GM21723 (cell line): ENCODE data around the gene ASPSCR1.

Experiments
- ATAC-seq: cut with Tn5 transposase; IDR thresholded peaks from one replicate; pipeline ENCODE4 v1.9.1; 2021; ENCODE audit warnings: mild to moderate bottlenecking, moderate library complexity; ENCODE audit not compliant: unreplicated experiment

Gene ASPSCR1

DNA sequence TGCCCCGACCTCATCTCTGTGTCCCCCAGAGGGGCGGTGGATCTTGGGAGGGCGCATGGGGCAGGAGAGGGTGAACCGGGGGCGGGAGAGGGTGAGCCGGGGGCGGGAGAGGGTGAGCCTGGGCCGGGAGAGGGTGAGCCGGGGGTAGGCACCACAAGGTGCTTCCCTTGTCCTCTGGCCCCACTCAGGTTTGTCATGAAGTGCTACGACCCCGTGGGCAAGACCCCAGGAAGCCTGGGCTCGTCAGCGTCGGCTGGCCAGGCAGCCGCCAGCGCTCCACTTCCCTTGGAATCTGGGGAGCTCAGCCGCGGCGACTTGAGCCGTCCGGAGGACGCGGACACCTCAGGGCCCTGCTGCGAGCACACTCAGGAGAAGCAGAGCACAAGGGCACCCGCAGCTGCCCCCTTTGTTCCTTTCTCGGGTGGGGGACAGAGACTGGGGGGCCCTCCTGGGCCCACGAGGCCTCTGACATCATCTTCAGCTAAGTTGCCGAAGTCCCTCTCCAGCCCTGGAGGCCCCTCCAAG, 18.9 kb downstream of the ASPSCR1 start:
- no peak for ATAC-seq

DNA sequence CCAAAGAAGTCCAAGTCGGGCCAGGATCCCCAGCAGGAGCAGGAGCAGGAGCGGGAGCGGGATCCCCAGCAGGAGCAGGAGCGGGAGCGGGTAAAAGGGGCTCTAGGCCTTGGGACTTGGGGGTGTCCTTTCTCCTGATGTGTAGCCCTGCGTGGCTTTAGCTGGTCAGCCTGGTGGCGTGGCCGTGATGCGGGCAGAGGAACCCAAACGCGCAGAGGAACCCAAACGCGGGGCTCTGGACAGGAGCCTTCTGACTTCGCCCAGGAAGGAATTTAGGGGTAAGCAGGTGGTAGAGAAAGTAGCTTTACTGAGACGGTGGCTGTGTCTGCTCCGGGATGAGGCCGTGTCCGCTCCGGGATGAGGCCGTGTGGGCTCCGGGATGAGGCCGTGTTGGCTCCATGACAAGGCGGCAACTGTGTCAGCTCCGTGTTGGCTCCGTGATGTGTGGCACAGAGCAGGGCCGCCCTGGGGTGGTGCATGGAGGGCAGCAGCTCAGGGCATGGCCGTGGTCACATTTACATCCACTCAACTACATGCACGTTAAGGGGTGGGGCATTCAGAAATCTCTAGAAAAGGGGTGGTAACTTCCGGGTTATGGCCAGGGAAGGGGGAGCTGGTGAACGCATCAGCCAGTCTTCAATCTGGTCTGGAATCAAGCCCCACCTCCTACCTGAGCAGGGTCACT, 19.5 kb downstream of the ASPSCR1 start:
- ATAC-seq = no peak

DNA sequence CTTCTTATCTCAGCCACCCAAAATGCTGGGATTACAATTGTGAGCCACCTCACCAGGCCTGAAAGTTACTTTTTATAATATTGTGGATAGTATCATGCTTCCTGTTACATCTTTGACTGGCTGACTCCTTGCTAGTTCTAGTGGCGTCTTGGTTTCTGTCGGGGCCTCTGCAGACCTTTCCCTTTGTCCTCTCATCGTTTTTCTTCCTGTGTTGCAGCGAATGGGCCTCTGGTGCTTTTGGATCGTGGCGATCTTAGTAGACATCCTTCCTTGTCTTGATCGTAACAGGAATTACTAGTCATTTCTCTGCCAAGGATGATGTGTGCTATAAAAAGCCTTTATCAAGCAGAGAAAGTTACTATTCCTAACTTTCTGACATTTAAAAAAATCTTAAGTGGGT, 20.8 kb downstream of the ASPSCR1 start:
- ATAC-seq = no peak

DNA sequence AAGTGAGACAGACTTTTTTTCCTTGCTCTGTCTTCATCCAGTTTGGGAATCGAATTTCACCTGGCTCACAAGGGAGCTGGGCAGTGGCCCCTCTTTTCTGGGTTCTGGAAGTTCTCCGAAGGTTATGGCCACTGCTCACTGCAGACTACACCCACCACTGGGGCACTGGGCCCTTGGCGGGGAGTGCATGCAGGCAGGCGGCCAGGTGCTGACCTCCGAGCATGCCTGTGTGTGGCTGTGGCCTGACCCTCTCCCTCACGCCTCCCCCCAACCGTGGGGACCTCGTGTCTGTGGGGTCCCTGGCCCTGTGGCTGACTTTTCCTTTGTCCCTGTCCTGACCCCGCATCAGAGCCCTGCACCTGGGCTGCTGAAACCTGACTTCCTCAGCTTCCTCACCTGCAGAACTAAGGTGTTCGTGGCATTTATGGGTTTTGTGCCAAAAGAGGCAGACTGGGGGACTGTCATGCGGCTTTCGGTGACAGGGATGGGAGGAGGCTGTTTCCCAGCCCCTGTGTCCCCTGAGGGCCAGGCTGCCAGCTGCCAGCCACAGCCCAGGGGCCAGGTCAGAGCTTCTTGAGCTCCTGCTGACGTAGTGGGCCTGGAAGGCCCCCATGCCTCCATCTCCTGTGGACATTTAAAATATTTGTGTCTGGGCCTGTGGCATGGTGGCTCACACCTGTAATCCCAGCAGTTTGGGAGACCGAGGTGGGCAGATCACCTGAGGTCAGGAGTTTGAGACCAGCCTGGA, 21.4 kb downstream of the ASPSCR1 start:
- ATAC-seq = no peak

DNA sequence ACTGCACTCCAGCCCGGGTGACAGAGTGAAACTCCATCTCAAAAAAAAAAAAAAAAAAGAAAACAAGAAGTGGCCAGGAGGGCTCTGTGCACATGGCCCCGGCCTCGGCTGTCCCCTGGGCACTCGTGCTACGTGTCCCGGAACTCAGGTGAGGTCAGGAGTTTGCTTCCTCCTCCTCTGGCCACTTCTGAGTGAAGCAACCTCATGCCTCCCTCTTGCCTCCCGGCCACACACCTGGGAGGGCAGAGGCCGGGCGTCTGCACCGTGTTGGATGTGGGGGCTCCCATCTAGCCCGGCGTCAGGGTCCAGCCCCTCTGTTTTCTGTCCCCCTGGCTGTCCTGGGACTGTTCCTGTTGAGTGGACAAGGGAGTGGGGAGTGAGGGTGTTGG, 22.2 kb downstream of the ASPSCR1 start:
- ATAC-seq = no peak

DNA sequence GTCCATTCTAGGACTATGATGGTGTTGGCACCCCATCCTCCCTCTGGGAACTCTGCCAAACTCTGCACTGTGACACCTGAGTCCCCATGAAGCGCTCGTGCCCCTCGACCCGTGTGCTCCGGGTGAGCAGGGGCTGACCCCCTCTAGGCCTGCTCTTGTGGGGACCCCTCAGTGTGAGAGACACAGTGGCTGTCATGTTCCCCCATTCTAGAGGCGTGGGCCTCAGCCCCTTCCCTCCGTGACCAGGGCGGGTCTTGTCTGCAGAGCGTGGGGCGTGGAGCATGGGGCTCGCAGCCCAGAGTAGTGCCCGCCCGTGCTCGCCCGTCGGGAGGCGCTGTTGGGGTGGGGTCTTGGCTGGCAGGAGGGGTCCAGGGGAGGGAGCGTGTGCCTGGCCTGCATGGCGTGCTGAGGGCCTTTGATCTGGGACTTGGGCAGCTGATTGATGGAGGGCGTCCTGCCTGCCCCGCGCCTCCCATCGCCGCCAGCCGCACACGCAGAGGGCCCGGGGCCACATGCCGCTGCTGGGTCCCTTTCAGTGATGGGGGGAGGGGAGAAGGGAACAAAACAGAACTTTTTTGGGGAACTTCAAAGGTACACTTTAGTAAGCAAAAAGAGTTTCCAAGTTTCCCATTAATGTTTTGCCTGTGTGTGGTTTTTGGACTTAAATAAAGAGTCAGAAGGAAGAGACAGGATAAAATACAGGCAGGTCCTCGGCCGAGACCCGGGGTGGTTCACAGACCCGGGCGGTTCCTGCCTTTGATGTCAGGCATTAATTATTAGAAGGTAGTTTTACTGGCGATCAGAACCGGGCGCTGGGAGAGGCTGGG, 22.8 kb downstream of the ASPSCR1 start:
- ATAC-seq = no peak

DNA sequence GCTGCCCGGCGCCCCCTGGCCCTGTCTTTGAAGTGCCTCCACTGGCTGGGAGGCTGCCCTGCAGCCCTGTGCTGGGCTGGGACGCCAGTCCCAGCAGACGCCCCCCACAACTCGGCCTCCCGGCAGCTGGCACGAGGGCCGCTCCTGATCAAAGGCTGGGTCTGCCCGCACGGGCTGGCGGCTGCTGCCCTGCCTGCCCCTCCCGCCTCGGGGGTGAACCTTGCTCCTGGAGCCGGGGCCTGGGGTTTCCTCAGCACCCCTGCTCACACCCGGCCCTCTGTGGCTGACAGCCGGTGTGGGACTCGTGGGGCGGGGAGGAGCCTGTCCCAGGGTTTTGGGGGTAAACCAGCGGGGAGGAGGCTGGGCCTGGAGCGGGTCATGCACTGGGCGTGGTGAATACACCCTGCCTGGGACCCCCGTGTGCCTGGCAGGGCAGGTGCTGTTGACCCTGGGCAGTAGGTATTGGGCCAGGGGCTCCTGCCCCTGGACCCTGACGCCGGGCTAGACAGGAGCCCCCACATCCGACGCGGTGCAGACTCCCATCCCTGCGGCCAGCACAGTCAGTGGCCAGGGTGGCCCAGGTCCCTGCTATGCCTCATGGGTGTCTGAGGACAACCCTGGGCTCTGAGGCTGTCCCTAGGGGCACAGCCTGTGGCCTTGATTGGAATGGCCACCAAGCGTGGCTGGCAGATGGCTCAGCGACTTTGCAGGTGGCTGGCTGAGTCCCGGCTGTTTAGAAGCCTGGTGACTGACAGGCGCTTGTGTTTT, 23.6 kb downstream of the ASPSCR1 start:
- ATAC-seq = no peak

DNA sequence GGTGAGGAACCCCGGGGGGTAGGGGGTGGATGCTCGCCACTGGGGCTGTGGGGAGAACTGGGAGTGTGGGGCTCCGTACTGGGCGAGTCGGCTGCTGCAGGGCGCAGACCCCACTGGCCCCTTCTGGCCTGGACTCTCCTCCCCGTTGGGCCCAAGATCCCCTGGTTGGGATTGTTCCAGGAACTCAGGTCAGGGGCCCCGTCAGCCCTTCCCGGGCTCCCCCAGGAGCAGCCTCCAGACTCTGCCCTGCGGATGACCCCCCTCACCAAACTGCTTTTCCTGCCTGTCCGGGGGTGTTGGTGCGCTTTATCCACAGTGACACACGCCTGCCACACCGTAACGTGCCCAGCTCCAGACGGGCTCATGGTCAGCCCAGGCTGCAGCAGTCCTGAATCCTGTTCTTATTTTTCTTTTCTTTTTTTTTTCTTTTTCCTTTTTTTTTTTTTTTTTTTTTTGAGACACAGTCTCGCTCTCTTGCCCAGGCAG, 24.2 kb downstream of the ASPSCR1 start:
- no peak for ATAC-seq

DNA sequence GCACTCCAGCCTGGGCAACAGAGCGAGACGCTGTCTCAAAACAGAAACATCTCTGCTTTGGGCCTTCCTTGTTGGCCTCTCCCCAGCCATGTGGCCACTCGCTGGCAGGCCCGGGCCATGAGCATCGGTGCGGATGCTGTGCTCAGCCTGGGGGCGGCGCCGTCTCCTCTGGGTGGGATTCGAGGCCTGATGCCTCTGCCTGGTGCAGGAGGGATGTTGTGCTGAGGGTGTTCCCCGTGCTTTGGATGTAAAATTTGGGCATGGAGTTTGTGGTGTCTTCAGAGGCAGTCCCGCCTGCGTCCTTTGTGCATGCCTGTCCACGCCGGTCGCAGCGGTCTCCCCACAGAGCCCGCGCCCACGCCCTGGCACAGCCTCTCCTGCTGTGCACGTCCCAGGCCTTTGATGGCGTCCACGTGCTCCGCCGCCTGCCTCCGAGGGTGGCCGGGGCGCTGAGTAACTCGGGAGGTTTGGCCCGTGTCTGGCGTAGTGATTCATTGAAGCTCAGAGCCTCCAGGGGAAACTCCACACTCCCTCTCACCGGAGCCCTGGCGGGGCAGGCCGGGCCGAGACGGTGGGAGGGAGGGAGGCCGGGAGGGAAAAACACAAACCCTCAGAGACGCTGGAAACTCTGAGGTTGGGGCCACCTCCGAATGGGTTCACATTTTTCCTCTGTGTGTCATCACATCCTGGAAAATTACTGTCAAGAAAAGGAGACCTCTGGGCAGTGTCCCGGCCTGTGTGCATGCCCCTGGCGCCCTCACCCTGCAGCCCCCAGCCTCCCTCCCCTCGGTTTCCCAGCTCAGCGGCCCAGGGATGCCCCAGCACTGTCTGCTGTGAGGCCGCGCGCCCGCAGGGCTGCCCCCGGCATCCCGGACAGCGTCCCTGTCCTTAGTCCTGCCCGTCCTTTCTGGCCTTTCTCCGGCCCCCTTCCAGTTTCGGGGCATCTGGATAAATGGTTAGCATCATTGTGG, 26.3 kb downstream of the ASPSCR1 start:
- no peak for ATAC-seq

DNA sequence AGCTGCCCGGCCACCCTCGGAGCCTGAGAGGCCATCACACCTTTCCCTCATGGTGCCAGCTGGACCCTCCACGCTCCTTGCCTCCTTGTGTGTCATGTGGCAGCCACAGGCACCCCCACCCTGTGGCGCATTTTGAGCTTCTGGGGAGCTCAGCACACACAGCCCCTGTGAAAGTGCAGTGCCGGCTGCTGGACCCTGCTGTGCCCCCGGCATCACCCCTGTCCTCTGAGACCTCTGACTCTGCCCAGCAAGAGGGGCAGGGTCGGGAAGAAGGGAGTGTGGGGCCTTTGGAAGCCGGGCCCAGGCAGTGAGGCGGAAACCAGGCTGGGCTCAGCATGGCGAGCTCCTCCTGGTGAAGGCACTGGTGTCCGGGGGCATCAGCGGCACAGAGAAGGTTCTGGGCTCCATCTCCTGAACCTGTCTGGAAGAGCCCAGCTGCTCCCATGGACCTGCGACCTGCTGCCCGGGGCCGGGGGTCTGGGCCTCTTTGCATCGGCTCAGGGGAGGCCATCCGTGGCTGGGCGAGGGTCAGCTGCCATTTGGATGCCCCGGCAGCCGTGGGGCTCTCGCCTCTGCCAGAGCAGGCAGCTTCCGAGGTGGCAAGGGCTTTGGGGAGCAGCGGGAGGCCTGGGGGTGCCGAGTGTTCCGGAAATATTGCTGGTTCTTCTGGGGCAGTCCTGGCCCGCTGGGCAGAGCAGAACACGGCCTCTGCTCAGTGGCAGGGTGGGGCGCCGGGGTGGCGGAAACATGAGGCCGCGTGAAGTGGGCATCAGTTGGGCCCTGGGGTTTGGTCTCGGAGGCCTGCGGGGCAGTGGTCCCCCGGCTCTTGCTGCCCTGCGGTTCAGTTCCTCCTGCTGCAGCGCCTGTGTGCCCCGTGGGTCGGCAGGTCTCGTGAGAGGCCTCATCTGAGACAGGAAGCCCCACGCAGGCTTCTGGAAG, 27.4 kb downstream of the ASPSCR1 start:
- ATAC-seq = no peak

DNA sequence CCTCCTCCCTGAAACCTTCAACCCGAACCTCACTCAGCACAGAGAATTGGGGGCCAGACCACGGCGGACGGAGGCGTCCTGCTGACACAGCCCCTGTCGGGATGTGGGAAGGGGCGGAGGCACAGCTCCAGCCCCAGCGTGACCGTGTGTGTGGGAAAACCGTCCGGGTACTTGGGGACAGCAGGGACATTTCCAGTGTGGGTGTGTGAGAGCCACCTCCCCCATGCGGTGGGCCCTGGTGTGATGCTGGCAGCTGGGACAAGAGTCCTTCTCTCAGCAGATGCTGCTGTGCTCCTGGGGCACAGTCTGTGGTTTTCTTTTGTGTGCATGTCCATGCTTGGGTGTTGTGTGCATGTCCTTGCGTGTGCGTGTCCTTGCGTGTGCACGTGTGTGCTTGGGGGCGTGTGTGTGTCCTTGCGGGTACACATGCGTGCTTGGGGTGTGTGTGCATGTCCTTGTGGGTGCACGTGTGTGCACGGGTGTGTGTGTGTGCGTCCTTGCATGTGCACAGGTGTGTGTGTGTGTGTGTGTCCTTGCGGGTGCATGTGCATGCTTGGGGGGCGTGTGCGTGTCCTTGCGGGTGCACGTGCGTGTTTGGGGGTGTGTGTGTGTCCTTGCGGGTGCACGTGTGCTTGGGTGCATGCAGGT, 28.4 kb downstream of the ASPSCR1 start:
- ATAC-seq = no peak

DNA sequence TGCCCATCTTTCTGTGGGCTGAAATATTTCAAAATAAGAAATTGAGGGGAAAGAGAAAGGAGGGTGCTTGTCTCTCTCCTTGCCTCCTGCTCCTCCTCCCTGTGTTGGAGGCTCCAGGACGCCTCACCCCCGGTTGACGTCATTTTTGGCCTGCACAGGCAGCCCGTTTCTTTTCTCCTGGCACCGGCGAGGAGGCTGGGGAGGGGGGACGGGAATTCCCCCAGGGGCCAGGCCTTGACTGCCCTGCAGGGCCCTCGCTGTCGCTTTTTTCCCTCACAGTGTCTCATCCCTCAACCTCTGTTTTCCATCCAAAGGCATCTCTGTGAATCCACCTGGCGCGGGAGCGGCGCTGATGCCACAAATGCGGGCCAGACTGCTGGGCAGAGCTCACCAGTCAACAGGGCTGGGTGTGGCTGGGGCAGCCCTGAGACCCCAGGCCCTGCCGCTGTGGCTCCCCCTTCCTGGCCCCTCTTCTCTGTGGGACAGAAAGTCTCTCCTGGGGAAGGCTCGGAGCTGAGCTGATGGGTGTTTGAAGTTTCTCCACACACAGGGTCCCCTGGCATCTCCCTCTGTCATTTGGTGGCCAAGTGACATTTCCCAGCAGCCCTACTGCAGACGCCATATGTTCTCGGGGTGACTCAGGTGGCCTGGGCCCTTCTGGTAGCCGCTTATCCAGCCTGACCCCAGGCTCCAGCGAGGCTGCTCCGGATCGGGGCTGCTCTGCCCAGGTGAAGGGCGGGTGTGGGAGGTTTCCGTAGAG, 29.2 kb downstream of the ASPSCR1 start:
- no peak for ATAC-seq

DNA sequence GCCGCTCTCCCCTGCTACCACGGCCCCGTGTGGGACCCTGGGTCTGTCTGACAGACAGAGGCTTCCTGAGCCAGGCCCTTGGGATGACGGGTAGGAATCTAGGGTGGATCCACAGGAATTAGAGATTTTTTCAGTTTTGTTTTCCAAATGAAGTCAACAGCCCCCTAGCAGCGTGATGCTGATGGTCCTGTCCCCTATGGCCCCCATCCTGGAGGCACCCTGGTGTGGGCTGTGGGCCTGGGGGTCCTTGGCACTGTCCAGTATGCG, 29.7 kb downstream of the ASPSCR1 start:
- ATAC-seq = no peak

DNA sequence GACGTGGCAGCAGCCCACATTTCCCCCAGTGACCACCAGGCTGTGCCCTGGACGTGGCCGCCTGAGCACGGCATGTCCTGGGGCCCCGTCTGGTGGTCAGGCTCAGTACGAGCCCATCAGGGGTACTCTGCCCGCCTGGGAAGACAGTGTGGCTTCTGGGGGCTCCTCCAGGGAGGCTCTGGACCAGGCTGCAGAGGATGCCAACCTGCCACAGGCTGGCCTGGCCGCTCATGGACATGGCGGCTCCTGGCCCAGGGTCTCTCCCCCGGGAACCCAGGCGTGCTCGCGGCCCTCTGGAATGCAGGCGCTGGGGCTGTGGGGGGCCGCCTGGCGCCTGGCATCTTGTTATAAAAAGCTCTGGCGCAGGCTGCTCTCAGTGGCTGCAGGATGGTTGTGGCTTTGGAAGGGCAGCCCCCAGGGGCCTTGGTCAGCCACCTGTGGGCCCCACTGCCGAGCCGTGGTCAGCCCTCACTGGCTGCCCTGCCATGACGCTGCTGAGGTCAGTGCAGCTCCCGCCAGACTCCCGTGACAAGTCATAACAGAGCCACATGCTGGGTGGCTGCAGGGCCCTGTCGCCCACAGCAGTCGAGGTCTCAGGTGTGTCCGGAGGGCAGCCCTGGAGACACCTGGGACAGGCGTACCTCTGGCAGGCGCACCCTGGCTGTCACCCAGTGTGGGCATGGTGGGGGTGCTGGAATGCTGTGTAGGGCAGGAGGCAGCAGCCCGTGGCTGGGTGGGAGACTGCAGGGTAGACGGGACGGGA, 30.2 kb downstream of the ASPSCR1 start:
- no peak for ATAC-seq

DNA sequence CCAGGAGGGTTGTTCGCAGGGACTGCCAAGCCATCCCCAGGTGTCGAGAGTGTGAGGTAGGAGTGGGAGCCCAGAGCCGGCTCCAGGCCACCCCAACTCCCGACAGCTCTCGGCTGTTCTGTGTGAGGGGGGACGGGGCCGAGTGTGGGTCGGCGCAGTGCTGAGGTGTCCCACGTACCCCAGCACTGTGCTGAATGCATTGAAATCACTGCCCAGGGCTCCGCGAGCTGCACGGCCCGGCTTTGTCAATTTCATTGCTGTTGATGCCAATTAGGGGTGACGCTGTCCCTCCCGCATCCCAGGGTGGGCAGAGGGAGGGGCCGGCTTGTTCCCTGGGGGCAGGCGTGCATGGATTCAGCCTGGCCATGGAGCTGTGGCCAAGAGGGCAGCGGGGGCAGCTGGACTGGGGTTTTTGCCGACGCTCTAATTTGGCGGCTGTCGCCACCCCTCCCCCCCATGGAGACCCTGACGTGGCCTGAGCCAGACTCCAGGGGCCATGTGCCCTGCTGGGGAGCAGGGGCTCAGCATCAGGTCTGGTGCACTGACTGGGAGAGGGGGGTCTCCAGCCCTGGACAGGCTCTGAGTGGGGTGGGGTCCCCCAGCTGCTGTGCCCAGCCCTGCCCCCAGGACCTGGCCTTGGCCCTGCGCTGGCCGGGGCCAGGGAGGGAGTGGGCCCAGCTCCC, 31.0 kb downstream of the ASPSCR1 start:
- no peak for ATAC-seq

DNA sequence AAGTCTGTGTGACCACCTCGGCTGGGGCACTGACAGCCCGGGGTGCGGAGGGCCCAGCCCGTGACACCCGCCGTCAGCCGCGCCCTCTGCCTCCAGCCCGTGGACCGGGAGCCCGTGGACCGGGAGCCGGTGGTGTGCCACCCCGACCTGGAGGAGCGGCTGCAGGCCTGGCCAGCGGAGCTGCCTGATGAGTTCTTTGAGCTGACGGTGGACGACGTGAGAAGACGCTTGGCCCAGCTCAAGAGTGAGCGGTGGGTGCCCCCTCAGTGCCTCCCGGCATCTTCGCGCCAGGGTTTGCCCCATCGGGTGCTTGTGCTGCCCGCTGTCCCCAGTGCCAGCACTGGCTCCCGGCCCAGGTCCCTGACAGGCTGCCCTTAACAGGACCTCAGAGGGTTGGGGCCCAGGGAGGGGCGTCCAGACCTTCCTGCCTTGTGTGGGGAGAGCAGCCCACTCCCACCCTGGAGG, 31.5 kb downstream of the ASPSCR1 start:
- no peak for ATAC-seq
